Activated CD4-positive, alpha-beta T cell treated with anti-CD3 and anti-CD28 coated beads, Interleukin-2, amount 50 U/mL, for 24 hours (primary cell): ENCODE results near the gene KNTC1.
"Not testable (repeated sequence)": the region's sequence is repeated elsewhere in the genome, so short reads cannot be mapped to it uniquely, and the experiment has no call there.

ENCODE experiments used
- DNase-seq, 2 donors: peaks; one replicate each; pipeline ENCODE4 v3.0.0-alpha.2; 2020; ENCODE audit warnings: low read depth in 1 of 2, low spot score in 1 of 2

Gene KNTC1

GRCh38 chr12:122508163-122508562, 18.9 kb upstream of the KNTC1 start:
- DNase-seq = no peak

DNA sequence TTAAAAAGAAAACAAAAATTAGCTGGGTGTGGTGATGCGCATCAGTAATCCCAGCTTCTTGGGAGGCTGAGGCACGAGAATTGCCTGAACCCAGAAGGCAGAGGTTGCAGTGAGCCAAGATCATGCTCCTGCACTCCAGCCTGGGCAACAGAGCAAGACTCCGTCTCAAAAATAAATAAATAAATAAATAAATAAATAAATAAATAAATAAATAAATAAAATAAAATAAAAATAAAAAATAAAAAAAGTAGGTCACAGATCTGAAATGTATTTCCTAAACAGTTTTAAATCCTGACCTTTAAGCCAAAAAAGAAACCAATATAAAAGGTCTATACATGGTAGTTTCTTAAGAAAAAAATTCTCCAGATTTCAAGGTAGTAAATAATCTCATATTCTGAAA, 14.0 kb upstream of the KNTC1 start:
- DNase-seq = not testable (repeated sequence)

DNA sequence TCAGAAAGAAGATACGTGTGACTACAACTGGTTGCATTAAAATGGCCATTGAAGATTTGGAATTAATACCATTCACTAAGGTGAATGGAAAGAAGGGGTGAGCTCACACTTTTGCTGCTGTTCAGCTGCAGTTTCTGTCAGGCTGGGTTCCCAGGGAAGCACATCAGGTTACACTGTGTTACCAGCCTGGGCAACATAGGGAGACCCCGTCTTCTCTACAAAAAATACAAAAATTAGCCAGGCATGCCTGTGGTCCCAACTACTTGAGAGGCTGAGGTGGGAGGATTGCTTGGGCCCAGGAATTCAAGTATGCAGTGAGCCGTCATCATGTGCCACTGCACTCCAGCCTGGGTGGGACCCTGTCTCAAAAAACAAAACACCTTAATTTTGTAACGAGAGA, 13.4 kb upstream of the KNTC1 start:
- no peak for DNase-seq

GRCh38 chr12:122515275-122515674, 11.8 kb upstream of the KNTC1 start:
- DNase-seq = no peak

GRCh38 chr12:122516544-122517361, 10.3 kb upstream of the KNTC1 start:
- no peak for DNase-seq

DNA sequence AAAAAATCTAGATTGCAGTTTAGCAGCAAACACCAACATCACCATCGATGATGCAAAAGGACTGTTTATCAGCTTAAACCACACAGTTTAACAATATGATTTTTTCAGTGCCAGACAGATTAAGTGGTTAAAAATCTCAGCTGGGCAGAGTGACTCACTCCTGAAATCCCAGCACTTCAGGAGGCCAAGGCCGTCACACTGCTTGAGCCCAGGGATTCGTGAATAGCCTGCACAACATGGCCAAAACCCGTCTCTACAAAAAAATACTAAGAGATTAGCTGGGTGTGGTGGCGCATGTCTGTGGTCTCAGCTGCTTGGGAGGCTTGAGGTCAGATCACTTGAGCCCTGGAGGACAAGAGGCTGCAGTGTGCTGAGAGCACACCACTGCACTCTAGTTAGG, 9.2 kb upstream of the KNTC1 start:
- DNase-seq = no peak

DNA sequence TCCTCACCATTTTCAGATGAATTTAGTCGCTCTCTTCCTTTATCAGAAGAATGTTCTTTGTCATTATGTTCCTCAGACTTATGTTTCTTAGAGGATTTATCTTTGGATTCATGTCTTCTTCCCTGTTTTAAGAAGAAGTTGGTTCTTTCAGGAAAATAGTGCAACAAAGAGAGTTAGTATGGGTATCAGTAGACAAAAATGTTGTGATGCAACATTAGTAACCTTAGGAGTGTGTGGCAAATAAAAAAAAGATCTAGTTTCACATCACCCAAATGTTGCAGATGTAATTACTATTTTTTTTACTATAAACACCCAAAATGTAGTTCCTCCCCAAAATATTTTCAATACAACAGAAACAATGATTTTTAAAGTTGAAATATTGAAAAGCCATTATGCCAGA, 8.1 kb upstream of the KNTC1 start:
- DNase-seq = no peak

DNA sequence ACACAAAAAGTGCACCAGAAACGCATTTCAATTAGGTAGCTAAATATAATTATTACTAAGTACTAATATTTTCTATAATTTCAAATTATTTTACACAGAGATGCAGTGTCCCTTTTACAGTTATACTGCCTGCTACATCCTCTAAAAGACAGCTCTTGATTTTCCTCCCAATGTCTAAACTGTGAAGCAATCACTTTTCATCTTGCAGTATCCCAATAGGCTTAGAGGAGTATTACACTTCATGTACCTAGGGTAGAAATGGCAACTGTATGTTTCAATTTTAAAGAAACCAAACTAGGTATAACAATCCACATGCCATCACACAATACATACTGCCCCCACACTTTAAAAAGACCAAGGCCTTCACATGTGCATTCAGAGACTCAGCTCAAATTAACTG, 7.6 kb upstream of the KNTC1 start:
- no peak for DNase-seq

GRCh38 chr12:122520676-122521075, 6.4 kb upstream of the KNTC1 start:
- DNase-seq = no peak

GRCh38 chr12:122523280-122523679, 3.8 kb upstream of the KNTC1 start:
- DNase-seq = no peak

- no peak for DNase-seq
These were observed 3.0 kb upstream of the KNTC1 start for GRCh38 chr12:122523846-122524718.

GRCh38 chr12:122527478-122527944, 462 bp downstream of the KNTC1 start:
- peak in 1 of 2 donors; percentile 28 for DNase-seq

DNA sequence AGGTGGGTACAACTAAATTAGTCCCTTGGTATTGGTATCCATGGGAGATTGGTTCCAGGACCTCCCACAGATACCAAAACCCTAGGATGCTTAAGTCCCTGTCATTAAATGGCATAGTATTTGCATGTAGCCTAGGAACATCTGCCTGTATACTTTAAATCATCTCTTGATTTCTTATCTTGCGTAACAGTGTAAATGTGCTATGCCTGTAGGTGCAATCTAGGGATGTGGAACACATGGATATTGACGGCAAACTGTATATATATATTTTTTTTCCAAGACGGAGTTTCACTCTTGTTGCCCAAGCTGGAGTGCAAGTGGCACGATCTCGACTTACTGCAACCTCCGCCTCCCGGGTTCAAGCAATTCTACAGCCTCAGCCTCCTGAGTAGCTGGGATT, 1.5 kb downstream of the KNTC1 start:
- DNase-seq = no peak

DNA sequence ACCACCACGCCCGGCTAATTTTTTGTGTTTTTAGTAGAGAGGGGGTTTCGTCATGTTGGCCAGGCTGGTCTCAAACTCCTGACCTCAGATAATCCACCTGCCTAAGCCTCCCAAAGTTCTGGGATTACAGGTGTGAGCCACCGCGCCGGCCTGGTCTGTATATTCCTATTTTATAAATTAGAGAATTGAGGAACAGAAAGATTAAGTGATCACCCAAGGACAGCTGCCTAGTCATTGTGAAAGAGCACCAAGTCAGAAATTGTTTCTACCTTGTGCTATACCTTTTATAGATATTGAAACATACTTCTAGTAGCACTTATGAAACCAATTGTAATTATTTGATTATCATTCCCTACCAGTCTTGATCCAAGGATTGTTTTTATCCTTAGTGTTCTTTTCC, 1.9 kb downstream of the KNTC1 start:
- no peak for DNase-seq

GRCh38 chr12:122533856-122534255, 6.8 kb downstream of the KNTC1 start:
- no peak for DNase-seq

- no peak for DNase-seq
These were observed 10.0 kb downstream of the KNTC1 start for GRCh38 chr12:122537021-122537420.

GRCh38 chr12:122538496-122538895, 11.4 kb downstream of the KNTC1 start:
- no peak for DNase-seq

DNA sequence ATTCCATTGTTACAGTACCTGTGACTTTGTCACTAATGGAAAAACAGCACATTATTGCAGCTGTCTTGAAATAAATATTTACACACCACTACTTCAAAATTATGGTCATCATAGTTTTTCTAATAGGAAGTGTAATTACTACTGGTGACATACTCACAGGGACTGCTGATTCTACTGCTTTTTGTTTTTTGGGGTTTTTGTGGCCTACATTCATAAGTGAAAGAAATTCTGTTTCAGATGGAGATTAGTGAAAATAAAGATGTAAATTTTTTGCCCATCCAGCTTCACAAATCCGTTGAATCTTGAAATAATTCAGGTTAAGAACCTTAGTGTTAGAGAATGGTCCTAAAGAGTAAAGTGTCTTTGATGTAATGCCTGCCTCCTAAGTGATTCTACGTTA, 17.5 kb downstream of the KNTC1 start:
- DNase-seq = no peak

DNA sequence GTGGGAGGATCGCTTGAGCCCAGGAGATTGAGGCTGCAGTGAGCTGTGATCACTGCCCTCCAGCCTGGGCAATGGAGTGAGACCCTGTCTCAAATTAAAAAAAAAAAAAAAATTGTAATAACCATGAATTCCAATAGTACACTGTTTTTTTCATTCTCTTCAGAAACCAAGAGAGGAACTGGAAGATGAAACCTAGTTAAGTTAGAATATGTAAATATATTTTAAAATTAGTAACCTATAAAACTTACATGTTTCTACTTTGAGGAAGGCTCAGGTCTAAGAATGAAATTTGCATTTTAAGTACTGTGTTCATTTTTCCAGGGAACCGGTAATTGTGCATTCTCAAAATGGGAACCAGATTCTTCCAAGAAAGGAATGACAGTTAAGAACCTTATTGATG, 18.8 kb downstream of the KNTC1 start:
- DNase-seq = no peak

DNA sequence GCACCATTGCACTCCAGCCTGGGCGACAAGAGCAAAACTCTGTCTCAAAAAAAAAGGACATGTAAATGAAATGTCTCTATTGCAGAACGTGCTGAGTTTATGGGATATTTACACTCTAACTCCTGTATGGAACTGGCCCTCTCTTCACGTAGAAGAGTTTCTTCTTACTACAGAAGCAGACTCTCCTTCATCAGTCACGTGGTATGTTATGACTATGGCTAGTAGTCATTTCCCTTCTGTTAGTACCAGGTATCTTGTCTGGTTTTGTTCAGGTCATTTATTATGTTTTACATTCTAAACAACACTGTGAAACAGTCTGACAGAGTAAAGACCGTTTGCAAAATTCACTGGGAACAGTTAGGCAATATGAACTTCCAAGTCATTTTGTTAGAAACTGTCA, 20.3 kb downstream of the KNTC1 start:
- DNase-seq = no peak

GRCh38 chr12:122558745-122559641, 31.9 kb downstream of the KNTC1 start:
- DNase-seq = no peak
